GM12891 (cell line): Measurements from ENCODE around the gene NCAN. TPM values are rescaled to one million over a fixed set of nuclear protein-coding genes. Genes with fewer than 3 reads are reported as not detected.
"Not testable (repeated sequence)": the region's sequence is repeated elsewhere in the genome, so short reads cannot be mapped to it uniquely, and the experiment has no call there.

Source experiments
- DNase-seq: peaks from one replicate; pipeline ENCODE4 v3.0.0; 2011; ENCODE audit warnings: low spot score; ENCODE audit not compliant: insufficient read length
- FAIRE-seq: peaks from 2 replicates; lab custom pipeline; 2011; peaks lifted over from hg19 to GRCh38; lab: Jason Lieb, UNC
- PAX5 ChIP-seq: IDR thresholded peaks from 2 replicates; pipeline ENCODE4 v1.6.1; 2011; ENCODE audit warnings: low read length, moderate library complexity, mild to moderate bottlenecking; ENCODE audit not compliant: insufficient read depth, severe bottlenecking
- POLR2A ChIP-seq: IDR thresholded peaks from 2 replicates; pipeline ENCODE4 v1.6.1; 2011; ENCODE audit warnings: low read depth, low read length, control low read depth
- POLR2AphosphoS5 ChIP-seq: IDR thresholded peaks from 2 replicates; pipeline ENCODE4 v1.6.1; 2011; ENCODE audit warnings: low read depth, low read length, control low read depth
- POU2F2 ChIP-seq: IDR thresholded peaks from 2 replicates; pipeline ENCODE4 v1.6.1; 2011; ENCODE audit warnings: low read depth, mild to moderate bottlenecking, control low read depth, low read length, moderate library complexity
- SPI1 ChIP-seq: IDR thresholded peaks from 2 replicates; pipeline ENCODE4 v1.6.1; 2011; ENCODE audit warnings: low read depth, low read length, control low read depth
- TAF1 ChIP-seq: IDR thresholded peaks from 2 replicates; pipeline ENCODE4 v1.6.1; 2011; ENCODE audit warnings: low read depth, low read length, control low read depth
- polyA plus RNA-seq: library from polyadenylated mRNA; unstranded; fragments of >200 nt; gene quantifications from one replicate; pipeline ENCODE4 v1.2.1, GENCODE V29; 2012; ENCODE audit warnings: low read depth, missing spikeins, inconsistent platforms; ENCODE audit not compliant: missing spikeins

NCAN gene
- 0.33 TPM for polyA plus RNA-seq

GRCh38 chr19:19211499-19212420, at the start of gene NCAN:
Gene NCAN (plus strand): TSS chr19:19211958. CDS start chr19:19216954, 4,996 bp downstream.
- no peak for FAIRE-seq
- DNase-seq = no peak
- TF ChIP-seq PAX5 (no peak), POLR2AphosphoS5 (no peak), POU2F2 (no peak), TAF1 (no peak), SPI1 (no peak), POLR2A (no peak)

- DNase-seq = no peak
- TF ChIP-seq SPI1 = no peak
- TF ChIP-seq POLR2A = no peak
- TF ChIP-seq POU2F2 = no peak
- TF ChIP-seq POLR2AphosphoS5 = no peak
- no peak for TF ChIP-seq TAF1
- no peak for TF ChIP-seq PAX5
- FAIRE-seq = no peak
These were observed 49.3 kb upstream of the NCAN start for GRCh38 chr19:19162495-19162894.

DNA sequence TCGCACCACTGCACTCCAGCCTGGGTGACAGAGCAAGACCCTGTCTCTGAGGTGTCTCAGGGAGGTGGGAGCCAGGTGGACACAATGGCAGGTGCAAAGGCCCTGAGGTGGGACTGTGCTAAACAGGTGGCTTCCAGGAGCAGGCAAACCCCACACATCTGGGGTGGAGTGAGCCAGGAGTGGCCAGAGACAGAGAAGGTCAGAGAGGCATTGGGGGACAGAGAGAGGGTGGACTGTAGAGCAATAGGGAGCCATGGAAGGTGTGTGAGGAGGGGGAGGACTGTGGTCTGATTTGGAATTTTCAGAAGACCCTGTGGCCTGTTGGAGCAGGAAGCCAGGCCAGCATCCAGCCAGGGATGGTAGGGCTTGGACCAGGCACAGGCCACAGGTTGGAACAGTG, 46.4 kb upstream of the NCAN start:
- no peak for TF ChIP-seq PAX5
- no peak for TF ChIP-seq TAF1
- no peak for TF ChIP-seq POLR2AphosphoS5
- TF ChIP-seq POLR2A = no peak
- TF ChIP-seq POU2F2 = no peak
- no peak for TF ChIP-seq SPI1
- DNase-seq = no peak
- FAIRE-seq = peak; percentile 82

DNA sequence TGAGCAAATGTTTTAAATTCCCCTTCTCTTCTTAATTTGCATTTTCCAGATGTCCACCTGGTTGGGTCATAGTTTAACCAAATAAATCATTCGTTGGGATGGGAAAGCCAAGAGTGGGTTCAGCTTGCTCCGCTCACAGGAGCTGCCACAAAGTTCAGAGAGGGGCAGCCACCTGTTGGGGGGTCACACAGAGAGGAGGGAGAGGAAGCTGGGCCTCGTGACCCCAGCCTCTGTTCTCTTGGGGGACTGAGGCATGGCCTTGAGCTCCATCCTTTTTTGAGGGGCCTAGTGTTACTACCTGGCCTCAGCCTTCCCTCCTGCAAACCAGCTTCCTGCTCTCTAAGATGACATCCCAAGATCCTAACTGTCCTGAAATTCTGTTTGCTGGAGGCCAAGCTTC, 44.1 kb upstream of the NCAN start:
- FAIRE-seq = peak; percentile 76

DNA sequence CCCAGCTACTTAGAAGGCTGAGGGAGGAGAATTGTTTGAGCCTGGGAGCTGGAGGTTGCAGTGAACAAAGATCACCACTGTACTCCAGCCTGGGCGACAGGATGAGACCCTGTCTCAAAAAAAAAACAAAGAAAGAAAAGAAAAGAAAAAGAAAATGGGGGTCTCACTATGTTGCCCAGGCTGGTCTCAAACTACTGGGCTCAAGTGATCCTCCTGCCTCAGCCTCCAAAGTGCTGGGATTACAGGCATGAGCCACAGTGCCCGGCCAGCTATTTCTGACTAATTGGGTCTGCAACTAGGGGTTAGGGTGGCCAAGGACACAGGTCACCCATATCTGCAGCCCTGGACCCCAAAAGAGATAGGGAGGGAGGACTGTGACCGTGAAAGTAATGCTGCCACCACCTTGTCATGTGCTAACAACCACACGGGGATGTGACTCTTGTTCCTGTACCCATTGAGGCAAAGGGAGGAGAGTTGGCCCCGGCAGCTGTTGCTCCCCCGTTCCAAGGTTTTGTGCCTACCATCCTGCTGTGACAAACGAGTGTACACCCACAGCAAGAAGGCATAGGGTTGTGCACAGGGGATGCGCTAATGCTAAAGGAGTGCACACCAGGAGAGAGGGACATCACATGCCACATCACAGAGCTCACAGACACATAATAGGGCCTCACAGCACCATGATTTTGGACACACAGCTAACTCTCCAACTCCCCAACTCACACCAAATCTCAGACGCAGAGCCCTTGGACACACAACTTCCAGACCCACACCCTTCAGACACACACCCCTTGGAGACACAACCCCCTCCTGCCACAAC, 42.3 kb upstream of the NCAN start:
- DNase-seq = no peak
- no peak for TF ChIP-seq SPI1
- no peak for TF ChIP-seq TAF1
- no peak for TF ChIP-seq POLR2AphosphoS5
- TF ChIP-seq POLR2A = no peak
- no peak for TF ChIP-seq PAX5
- TF ChIP-seq POU2F2 = no peak
- no peak for FAIRE-seq

More for the DNA sequence above, 44.1 kb upstream of the NCAN start:
- TF ChIP-seq SPI1 = no peak
- TF ChIP-seq TAF1 = no peak
- TF ChIP-seq POU2F2 = no peak
- TF ChIP-seq POLR2A = no peak
- TF ChIP-seq POLR2AphosphoS5 = no peak
- TF ChIP-seq PAX5 = no peak
- no peak for DNase-seq

DNA sequence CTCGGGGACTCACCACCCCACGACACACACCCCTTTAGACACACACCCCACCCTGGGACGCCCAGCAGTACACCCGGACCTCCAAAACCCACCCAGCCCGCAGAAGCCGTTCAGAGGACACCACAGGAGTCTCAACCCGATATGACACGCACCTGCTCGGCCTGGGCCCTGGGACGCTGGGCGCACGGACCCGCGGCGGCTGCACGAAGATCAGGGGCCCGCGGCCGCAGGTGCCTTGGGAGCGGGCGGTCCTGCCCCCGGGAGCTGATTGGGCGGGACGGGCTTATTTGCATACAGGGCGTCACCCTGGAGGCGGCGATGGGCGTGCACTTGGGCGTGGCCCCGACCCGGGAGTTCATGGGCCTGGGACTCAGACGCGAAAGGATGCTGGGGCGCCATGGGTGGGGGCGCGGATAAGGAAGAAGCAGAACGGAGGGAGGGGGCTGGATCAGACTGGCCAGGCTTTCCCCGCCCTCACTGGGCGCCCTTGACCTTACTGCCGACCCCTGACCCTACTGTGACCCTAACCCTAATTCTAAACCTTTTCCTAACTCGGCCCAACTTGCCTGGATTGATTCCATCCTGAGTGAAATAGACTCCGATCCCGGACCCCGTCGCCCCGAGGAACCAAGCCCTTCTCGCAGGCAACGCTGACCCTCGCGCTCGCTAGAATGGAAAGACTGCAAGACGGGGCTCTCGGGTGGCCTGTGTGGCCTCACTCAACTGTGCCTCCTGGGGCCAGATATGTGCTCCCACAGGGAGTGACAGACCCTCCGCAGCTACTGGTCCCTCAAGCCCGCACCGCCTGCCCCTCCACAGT, 41.5 kb upstream of the NCAN start, which contains the start of gene MEF2B:
MEF2B (minus strand) TSS at position 211 of the 820 bp plus-strand sequence. CDS start 19,528 bp downstream, outside the sequence.
- TF ChIP-seq POLR2AphosphoS5 (peak; percentile 92), SPI1 (no peak), POLR2A (peak; percentile 92), POU2F2 (peak; percentile 97), PAX5 (no peak), TAF1 (peak; percentile 82)
- DNase-seq (peak; percentile 94), FAIRE-seq (peak; percentile 96)

GRCh38 chr19:19170873-19171672, 40.7 kb upstream of the NCAN start:
- DNase-seq = no peak
- TF ChIP-seq TAF1 (no peak), SPI1 (no peak), POU2F2 (no peak), POLR2A (no peak), PAX5 (no peak)
- FAIRE-seq = no peak

- FAIRE-seq = peak; percentile 45
- TF ChIP-seq TAF1 = no peak
- TF ChIP-seq POLR2AphosphoS5 = no peak
- TF ChIP-seq SPI1 = no peak
- no peak for TF ChIP-seq PAX5
- no peak for DNase-seq
These were observed 39.8 kb upstream of the NCAN start for GRCh38 chr19:19171821-19172532.

DNA sequence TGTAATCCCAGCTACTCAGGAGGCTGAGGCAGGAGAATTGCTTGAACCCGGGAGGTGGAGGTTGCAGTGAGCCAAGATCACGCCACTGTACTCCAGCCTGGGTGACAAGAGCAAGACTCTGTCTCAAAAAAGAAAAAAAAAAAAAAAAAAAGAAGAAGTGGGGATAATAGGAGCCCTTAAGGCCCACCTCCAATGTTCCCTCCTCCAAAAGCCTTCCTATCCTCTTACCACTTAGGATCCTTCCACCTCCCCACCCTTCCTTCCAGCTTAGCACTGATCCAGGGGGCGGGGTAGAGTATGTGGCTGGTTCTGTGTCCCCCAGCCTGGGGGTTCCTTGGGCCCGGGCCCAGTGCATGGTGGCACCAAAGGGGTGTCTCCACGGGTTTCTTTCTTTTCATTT, 38.5 kb upstream of the NCAN start:
- FAIRE-seq, DNase-seq: not testable (repeated sequence)
